HG03095 (cell line): ENCODE measurements around the gene NDUFA13.

ENCODE experiments used
- ATAC-seq: cut with Tn5 transposase; IDR thresholded peaks from one replicate; pipeline ENCODE4 v1.9.1; 2021; ENCODE audit warnings: moderate library complexity; ENCODE audit not compliant: unreplicated experiment

Gene NDUFA13

DNA sequence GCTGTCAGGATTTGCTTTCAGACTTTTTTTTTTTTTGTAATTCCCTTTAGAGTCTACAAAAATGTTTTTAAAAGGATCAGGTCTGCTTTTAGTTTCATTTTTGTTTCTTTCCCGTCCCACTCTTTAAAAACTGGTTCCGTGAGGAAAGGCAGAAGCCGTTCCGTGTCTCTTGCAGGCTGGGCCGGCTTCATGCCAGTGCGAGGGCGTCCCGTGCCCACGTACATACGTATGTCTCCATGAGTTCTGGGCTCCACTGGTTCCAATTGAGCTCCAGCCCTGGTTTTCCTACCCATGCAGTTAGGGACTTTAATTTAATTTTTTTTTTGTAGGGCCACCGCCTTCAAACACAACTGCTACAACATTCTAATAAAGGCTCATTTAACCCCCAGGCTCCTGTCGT lies 9.4 kb upstream of the NDUFA13 start:
- no peak for ATAC-seq

DNA sequence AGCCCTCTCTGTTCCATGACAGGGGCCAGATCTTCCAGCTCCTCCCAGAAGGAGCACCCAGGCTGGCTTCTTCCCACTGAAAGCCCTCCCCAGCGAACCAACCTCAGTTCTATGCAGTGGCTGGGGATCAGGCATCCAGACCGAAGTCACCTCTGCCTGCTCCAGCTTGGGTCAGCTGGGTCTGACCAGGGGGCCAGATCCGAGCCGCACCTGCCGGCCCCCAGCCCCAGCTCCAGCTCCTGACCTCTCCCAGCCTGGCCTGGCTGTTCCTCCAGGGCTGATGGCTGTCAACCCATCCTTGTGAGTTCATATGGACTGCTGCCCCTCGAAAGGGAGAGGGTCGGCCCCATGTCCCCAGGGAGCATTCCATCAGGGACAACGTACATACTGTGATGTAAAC lies 8.7 kb upstream of the NDUFA13 start:
- no peak for ATAC-seq

DNA sequence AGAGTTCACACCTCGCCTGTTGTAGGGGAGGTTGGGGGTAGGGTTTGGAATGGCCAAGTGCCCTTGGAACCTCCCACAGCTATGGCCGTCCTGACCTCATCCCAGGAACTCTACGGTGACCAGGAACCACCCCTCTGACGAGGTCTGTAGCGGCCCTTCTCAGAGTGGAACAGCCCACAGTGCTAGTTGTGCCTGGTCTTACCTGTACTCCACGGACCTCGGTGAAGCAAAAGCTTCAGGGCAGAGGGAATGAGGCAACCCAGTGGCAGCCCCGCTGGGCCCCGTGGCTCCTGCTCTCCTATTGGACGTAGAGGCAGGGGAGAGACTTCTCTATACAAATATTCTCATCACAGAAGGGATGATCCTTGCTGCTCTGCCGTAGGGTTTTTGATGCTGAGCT lies 7.8 kb upstream of the NDUFA13 start:
- no peak for ATAC-seq

DNA sequence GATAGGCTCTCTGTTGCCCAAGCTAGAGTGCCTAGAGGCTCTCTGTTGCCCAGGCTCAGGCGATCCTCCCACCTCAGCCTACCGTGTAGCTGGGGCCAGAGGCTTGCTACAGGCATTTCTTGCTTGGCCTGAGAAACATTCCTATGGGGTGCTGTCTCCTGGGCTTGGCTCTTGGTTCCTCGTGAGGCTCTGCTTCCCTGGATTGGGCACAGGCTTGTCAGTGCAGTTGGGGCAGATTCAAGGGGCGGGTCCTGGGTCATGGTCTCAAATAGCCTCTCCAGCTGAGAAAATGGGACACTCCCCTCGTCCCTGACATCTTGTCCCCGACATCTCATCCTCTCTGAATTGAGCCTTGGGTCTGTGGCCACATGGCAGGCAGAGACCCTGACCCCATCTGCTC lies 5.6 kb upstream of the NDUFA13 start:
- no peak for ATAC-seq

DNA sequence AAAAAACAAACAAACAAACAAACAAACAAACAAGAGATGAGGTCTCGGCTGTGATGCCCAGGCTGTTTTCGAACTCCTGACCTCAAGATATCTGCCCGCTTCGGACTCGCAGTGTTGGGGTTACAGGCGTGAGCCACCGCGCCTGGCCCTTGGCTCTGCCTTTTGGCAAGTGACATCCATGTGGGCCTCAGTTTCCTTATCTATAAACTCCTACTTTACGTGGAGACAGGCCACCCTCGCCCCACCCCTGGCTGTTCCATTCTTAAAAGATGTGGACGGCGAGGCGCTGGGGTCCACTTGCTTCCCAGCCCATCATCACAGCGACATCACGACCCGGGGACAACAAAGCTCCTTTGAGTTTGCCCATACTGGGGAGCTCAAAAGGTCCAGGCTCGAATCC lies 2.3 kb upstream of the NDUFA13 start:
- no peak for ATAC-seq

DNA sequence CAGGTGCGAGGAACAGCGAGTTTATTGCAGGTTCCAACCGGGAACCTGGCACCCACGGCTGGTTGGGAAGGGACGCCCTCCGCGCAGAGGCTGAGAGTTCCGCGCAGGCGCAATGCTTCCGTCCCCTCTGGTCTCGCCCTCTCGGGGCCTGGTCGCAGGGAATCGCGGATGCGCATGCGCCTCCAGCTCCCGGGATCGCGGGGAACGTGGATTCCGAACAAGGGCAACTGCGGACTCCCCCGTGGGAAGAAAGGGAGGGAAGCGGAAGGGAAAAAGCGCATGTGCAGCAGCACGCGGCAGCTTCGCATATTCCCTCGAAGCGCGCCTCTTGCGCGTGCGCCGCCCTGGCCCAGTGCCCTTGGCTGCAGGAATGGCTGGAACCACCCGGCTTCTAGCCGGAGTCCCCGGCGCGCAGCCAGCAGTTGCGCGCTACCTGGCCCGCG lies 1.8 kb upstream of the NDUFA13 start:
- no peak for ATAC-seq

DNA sequence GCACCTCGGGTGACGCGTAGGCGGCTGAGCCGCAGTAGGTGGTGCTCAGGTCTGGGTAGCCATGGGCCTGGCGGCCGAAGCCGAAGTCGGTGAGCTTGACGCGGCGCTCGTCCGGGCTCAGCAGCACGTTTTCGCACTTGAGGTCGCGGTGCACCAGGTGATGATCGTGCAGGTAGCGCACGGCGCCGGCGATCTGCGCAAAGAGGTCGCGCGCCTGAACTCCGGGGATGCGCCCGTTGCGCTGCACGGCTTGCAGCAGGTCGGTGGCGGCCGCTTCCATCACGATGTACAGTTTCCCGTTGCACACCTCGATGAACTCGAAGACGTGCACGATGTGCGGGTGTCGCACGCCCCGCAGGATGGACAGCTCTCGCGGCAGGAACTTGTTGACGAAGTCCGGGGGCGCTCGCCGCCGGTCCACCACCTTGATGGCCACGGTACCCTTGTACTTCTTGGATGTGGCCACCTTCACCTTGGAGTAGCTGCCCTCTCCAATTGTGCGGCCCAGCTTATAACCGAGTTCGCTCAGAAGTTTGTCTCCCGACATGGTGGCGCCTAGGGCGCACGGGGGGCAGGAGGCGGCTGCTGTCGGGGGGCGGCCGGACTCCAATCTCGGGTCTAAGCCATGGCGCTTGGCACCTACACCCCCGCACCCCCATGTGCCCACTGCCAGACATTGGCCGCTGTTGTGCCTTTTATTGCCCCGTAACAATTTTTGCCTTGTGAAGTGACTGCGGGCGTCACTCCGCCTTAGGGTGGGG lies 964 bp upstream of the NDUFA13 start, which contains the start of gene TSSK6:
Gene TSSK6, minus strand, starts transcription at position 668 of the 761 bp plus-strand sequence. Its CDS starts 121 bp downstream, at position 547.
- ATAC-seq = no peak

DNA sequence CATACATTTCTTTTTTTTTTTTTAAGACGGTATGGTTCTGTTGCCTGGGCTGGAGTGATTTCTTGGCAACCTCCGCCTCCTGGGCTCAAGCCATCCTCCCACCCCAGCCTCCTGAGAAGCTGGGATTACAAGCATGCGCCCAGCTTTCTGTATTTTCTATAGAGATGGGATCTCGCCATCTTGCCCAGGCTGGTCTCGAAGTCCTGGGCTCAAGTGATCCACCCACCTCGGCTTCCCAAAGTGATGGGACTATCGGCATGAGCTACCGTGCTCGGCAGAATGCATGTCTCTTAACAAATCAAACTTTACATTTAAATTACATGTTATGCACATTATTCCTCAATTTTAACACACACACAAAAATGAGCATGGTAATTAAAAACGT lies 1.2 kb downstream of the NDUFA13 start:
- no peak for ATAC-seq

DNA sequence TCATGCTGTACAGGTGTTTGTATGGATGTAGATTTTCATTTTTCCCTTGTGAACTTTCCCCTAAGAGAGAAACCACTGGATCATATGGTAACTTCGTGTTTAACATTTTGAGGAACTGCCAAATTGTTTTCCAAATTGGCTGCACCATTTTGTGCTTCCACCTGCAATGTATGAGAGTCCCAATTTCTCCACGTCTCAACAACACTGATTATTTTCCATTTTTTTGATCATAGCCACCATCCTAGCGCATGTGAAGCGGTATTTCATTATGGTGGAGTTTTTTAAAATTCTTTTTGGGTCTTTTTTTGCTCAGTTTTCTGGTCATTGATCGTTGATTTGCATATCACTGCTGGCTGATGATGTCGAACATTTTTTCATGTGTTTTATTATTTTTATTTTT lies 5.0 kb downstream of the NDUFA13 start:
- ATAC-seq = no peak

DNA sequence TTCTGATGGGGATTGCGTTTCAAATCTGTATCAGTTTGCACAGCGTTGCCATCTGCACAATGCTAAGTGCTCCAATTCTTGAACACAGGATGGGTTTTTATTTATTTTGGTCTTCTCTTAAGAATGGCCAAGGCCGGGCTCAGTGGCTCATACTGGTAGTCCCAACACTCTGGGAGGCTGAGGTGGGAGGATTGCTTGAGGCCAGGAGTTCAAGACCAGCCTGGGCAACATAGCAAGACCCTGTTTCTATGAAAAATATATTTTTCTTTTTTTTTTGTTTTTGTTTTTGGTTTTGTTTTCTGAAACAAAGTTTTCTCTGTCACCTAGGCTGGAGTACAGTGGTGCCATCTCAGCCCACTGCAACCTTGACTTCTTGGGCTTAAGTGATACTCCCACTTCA lies 7.2 kb downstream of the NDUFA13 start:
- ATAC-seq = no peak

DNA sequence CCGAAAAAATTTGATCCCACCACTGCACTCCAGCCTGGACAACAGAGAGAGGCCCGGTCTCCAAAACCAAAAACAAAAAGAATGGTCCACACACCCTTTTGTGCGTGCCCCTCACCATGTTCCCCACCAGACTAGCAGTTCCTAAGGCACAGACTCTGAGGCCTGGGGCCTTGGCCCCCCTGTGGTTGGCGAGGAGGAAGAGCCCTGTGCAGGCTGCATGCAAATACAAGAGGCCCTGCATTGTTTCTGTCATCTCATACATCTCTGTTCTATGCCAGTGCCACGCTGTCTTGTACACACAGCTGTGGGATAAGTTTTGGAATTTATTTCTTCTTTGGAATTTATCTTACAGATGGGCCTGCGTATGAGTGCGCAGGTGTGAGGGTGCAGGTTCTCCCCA lies 8.0 kb downstream of the NDUFA13 start:
- no peak for ATAC-seq

DNA sequence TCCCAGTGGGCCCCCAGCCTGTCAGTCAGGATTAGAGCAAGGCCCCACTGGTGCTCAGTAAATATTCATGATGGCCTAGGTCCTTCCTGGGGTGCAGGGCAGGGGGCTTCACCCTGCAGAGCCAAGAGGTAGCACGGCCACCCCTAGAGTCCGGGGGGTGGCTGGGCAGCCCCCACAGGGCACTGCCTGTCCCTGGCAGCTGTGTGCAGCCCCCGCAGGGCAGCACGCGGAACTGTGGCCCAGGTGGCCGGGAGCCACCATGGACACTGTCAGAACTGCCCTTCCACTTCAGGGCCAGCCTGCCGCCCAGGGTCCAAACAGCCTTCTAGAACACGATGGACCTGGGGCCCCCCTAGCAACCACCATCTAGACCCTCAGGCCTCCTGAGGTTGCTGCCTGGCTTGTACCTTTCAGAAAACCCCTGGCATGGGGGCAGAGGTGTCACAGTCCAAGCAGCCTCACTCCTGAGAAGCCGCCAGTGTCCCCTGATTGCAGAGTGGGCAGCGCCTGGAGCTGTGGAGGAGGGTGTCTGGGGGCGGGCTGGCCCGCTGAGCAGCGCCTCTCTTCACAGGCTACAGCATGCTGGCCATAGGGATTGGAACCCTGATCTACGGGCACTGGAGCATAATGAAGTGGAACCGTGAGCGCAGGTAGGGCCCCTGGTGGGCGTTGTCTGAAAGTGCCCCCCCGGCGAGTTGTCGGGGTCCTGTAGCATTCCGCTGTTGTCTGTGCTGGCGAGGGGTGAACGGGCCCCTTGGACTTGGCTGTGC lies 9.8 kb downstream of the NDUFA13 start:
- no peak for ATAC-seq

DNA sequence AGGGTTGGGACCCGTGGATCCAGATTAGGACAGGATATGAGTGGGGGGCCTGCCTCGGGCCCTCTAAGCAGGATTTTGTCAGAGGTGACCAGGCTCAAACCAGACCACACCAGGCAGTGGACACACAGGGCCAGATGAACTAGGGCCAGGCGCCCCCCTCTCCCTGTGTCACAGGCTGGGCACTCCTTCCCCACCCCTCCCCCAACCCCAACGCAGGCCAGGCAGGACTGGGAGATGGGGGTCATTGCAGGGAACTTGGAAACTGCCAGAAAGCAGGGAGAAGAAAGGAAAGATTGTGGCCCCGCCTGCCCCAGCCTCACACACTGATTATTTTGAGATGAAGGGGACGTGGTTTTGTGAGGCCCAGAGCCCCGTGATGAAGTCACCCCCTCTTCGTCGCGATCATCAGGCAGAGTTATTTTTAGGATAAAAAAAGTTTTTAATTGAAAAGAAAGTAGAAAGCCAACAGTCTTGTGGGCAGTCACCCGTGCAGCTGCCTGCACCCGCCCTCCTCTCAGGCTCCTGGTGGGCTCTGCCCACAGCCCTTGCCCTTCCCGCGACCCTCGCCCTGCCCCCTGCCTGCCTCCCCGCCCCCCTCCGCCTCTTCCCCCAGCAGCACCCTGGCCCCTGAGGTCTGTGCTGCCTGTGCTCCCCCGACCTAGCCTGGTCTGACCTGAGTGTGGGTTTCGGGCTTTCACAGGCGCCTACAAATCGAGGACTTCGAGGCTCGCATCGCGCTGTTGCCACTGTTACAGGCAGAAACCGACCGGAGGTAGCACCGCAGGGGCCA lies 10.8 kb downstream of the NDUFA13 start:
- no peak for ATAC-seq

DNA sequence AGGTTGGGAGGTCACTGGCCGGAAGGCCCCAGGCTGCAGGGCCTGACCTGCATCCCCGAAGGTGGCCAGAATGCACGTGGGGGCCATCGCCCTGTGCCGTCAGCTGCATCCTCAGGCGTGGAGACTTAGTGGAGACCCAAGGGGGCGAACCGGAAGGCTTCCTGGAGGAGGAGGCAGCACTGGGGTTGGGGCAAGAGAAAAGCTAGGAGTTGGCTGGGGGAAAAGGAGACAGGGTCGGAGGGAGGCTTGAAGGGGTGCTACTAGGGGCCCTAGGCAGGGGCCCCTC lies 11.3 kb downstream of the NDUFA13 start:
- ATAC-seq = no peak

DNA sequence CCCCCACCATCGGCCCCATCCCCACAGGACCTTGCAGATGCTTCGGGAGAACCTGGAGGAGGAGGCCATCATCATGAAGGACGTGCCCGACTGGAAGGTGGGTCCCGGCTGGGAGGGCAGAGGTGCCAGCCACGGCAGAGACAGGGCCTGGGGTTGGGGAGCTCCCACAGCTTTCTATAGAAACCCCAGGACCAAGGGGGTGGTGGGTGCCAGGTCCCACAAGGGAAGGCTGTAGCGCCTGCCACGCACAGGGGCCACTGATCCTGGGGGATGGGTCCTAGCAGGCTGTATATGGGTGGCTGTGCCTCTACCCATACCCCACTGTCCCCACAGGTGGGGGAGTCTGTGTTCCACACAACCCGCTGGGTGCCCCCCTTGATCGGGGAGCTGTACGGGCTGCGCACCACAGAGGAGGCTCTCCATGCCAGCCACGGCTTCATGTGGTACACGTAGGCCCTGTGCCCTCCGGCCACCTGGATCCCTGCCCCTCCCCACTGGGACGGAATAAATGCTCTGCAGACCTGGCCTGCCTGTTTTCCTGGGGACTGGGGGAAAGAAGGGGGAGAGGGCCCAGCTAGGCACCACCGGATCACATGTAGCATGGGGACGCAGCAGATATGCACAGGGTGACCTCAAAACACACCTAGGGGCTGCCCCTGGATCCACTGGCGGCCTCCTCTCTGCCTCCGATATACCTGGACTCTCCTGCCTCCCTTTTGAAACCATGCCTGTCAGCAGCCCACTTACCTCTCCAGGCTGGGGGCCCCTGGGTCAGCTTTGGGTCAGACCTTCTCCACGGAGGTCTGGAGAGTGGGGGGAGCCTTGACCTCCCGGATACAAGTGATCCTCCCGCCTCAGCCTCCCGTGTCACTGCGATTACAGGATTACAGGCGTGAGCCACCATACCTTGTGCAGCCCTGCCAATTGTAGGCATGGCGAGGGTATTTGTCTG lies 11.9 kb downstream of the NDUFA13 start:
- ATAC-seq = no peak

DNA sequence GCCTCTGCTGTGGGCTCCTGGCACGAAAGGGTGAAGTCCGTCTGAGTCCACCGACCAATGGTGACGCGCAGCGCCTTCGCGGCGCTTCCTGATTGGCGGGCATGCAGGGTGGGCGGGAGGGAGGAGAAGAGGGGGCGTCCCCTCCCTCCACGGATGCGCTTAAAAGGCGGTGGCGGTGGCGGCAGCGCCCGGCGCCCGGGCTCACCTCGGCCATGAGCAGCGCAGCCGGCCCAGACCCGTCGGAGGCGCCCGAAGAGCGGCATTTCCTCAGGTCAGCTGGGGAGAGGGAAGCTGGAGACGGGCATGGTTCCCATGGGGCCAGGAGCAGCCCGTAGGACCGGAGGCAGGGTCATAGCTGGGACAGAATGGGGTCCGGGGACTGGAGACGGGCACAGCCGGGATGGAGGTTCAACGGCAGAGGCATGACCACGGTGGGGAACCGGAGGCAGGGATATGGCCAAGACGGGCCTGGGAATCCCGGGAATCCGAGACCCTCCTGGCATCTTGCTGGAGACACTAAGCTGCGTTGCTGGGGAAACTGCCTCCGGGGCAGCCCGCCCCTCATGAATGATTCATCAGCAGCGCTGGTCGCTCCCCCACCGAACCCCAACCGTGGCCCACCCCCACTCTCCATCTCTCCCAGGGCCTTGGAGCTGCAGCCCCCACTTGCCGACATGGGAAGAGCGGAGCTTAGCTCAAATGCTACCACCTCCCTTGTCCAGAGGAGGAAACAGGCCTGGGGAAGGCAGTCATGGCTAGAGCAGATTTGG lies 12.9 kb downstream of the NDUFA13 start, which contains the start of gene YJEFN3:
Gene YJEFN3, plus strand, starts transcription at position 191 of the 770 bp plus-strand sequence. Its CDS starts 22 bp downstream, at position 213.
- ATAC-seq = no peak

DNA sequence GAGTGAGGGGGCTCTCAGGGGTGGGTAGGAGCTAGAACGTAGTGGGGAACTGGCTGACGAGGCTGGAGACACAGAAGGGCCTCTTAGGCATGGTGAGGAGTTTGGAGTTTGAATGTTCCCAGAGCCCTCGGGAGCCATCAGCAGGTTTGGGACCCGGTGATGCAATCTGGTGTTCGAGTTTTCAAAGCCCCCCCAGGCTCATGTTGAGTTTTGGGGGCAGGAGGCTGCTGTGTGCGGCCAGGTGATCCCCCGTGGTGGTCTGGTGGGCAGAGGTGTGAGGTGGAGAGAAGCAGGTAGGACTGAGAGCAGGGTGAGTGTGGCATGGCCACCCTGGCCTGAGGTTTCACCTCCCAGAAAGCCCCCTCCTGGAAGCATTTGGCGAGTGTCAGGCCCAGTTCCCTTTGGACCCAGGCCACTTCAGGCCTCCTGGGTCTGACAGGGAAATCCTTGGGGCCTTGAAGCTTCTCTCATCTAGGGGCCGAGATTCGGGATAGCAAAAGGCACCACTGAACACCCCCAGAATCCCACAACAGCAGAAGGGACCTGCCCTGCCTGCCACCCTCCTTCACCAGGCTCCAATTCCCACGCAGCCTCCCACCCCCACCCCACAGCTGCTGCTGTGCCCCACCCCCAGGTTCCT lies 13.9 kb downstream of the NDUFA13 start:
- ATAC-seq = no peak

DNA sequence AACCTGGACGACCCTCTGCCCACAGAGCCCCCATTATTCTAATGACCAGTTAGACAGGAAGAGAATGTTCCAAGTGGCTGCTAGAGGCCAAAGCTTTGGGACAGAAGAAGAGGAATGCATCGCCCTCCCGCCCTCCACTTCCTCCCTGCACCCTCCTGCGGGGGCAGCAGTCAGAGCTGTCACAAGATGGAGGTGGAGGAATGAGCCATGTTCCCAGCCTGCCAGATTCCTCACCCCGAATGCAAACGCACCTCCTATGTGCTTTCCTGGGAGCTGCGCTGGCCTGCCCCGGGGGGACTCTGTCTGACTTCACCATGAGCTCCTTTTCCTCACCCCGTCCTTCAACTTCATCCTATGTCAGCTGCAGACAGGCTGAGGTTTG lies 14.4 kb downstream of the NDUFA13 start:
- ATAC-seq = no peak

DNA sequence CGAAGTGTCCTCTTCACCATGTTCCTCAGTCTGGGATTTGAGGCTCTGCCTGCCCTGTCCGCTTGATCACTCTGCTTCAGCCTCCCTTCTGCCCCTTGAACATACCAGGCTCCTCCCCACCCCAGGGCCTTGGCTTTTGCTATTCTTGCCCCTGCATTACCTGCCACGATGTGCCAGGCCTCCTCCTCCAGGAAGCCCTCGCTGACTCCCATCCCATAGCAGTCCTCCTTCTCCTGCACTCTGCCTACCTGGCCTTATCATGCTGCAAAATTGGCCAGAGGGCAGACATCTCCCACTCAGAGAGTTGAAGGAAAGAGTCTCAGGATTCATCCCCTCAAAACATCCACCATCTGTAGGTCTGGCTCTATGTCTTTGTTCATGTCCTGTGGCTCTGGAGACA lies 14.9 kb downstream of the NDUFA13 start:
- no peak for ATAC-seq
